ENCODE data around the gene SPRY4.

GRCh38 chr5:142319560-142320429 lies 5.0 kb downstream of the SPRY4 start:
- TF ChIP-seq CTCF (conservative IDR thresholded peaks at IDR 0.05), result no peak
- no peak for TF ChIP-seq ZFX (IDR thresholded peaks at IDR 0.05)

All from C4-2B (cell line).